ENCODE measurements around the gene SNRPA1.

SNRPA1 gene

DNA sequence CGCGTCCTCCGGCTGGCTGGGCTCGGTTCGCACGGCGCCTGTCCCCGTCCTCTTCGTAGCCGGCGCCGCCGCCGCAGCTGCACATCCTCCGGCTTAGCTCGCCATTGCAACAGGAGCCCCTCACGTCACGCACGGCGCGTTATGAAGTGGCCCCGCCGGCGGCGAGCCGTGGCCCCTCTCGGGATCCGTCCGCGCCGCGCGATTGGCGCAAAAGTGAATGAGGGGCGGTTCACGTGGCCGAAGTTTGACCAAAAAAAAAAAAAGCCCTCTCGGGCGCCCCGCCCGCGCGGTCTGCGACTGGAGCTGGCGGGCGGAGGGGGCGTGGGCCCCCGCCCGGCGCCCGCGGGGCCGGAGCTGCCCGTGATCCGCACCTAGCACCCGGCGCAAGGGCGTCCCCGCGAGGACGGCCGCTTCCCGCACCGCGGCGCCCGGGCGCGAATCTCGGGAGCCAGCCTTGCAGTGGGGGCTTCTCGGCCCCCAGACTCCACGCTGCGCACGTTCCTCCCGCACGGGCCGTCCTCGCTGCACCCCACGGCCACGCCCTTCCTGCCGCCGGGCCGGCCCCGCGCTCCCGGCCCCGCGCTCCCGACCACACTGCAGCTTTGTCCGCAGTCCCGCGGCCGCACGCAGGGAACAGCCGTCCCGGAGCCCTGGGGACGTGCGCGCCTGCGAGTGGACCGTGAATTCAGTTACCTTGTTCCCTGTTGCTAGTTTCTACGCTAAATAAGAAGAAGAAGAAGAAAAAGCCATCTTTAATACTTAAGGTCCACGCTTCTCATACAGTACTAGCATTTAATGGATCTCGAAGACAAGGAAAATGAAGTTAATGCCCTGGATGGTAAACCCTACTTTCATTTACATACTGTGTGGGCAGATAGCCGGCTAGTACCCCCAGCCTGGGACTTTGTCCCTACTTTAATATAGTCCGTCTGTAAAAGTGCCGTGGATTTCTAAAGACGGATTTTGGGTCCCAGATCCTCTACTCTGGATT lies 42.9 kb downstream of the SNRPA1 start, which contains the start of gene CHSY1:
TSS of gene CHSY1 (minus strand) at position 219 of the 991 bp plus-strand sequence. CDS start 592 bp downstream, outside the sequence.
- Histone ChIP-seq H3K27ac (ENCODE audit: low read length) (no peak within 1 kb of the TSS), H3K9ac (ENCODE audit: low read length) (peak within 1 kb of the TSS; percentile 69), H3K4me3 (ENCODE audit: low read length) (peak within 1 kb of the TSS; percentile 77), H3K9me3 (ENCODE audit: control insufficient read depth, low read depth, low read length) (no peaks in the 10 kb centered on the region), H3K36me3 (ENCODE audit: control insufficient read depth, low read depth, low read length) (no peaks in the 10 kb centered on the region), H3K4me1 (ENCODE audit: control insufficient read depth, low read depth, low read length) (peaks cover 16% of the 10 kb centered on the region), H3K27me3 (ENCODE audit: control insufficient read depth, insufficient read depth, low read length) (peaks cover 11% of the 10 kb centered on the region)

DNA sequence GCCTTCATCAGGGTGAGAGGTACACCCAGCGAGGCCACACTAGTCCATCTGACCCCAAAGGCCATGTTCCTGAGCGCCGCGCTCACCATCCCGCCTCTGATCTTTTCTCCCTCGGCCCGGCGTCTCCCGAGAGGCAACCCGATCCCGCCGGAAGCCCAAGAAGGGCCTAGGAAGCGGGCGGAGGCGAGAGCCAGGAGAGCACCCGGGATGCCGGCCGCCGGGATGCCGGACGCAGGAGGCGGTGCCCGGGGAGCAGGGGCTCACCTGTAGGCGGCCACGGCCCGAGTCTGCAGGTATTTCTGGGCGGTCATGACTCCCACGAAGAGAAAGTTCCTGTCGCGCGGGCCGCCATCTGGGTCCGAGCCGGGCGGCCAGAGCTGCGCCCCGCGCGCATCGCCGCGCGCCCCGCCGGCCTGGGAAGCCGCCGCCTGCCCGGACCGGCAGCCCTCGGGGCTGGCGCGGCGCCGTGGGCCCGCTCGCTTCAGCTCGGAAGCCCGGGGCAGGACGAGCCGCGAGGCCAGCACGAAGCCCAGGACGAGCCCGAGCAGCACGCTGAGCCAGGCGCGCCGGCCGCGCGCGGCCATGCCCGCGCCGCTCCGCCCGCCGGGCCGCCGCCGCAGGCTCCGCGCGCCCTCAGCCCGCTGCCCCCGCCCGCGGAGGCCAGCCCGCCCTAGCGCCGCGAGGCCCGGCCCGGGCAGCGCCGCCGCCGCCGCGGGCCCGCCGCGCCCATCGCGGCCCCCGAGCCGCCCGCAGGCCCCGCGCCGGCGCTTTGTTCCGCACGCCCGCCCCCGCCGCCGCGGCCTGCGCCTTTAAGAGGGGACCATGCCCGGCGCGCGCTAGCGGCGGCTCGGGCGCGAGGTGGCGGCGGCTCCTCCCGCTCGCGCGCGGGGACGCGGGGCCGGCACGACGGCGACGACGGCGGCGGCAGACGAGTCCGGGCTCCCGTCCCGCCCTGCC lies 43.9 kb downstream of the SNRPA1 start:
- H3K9me3 ChIP-seq (ENCODE audit: control insufficient read depth, low read depth, low read length) = no peaks in the 10 kb centered on the region
- H3K9ac ChIP-seq (ENCODE audit: low read length) = peak overlapping the region; percentile 69
- no peaks in the 10 kb centered on the region for H3K36me3 ChIP-seq (ENCODE audit: control insufficient read depth, low read depth, low read length)
- H3K4me1 ChIP-seq (ENCODE audit: control insufficient read depth, low read depth, low read length) = peaks cover 20% of the 10 kb centered on the region
- peak overlapping the region; percentile 77 for H3K4me3 ChIP-seq (ENCODE audit: low read length)
- H3K27me3 ChIP-seq (ENCODE audit: control insufficient read depth, insufficient read depth, low read length) = peaks cover 11% of the 10 kb centered on the region
- H3K27ac ChIP-seq (ENCODE audit: low read length) = no peak overlapping the region

DNA sequence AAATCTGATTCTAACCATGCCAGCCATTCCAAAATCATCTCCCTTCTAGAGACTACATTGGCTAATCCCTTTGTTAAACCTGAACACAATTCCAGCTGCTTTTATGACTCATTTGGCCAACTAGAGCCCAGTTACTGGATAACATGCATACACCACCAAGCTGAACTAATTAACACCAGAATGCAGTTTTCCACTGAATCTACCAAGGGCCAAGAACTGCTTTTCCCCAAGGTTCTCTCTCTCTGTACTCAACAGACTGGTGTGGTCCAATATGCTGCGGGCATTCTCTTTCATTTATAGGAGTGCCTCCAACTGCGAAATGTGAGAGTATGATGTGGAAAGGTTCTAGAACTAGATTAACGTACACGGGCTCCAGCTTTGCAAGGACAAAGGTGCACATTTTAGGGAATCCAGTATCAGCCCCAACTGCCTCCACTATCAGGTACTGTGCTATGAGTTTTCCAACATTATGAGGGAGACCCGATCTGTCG lies 44.7 kb downstream of the SNRPA1 start:
- no peaks in the 10 kb centered on the region for H3K9me3 ChIP-seq (ENCODE audit: control insufficient read depth, low read depth, low read length)
- peaks cover 11% of the 10 kb centered on the region for H3K27me3 ChIP-seq (ENCODE audit: control insufficient read depth, insufficient read depth, low read length)
- H3K4me3 ChIP-seq (ENCODE audit: low read length) = peak overlapping the region; percentile 77
- H3K4me1 ChIP-seq (ENCODE audit: control insufficient read depth, low read depth, low read length) = peaks cover 16% of the 10 kb centered on the region
- H3K27ac ChIP-seq (ENCODE audit: low read length) = no peak overlapping the region
- peak overlapping the region; percentile 69 for H3K9ac ChIP-seq (ENCODE audit: low read length)
- no peaks in the 10 kb centered on the region for H3K36me3 ChIP-seq (ENCODE audit: control insufficient read depth, low read depth, low read length)

DNA sequence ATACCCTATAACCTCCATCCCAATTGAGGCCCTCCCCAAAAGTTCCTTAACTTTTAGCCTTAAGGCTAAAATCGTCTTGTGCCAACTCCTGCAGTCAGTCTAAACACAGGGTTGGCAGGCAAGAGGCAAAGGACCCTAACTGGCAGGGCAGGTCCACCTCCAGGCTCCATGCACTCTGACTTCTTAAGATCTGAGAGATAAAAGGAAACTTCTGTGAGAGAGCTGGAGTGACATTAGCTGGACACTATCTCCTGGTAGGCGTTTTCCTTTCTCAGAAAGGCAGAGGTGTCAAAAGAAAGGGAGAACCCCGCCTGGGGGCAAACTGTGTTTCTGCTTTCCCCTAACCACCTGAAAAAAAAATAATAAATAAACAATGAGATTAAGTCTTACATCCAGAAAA lies 46.8 kb downstream of the SNRPA1 start:
- H3K36me3 ChIP-seq (ENCODE audit: control insufficient read depth, low read depth, low read length) = no peaks in the 10 kb centered on the region

DNA sequence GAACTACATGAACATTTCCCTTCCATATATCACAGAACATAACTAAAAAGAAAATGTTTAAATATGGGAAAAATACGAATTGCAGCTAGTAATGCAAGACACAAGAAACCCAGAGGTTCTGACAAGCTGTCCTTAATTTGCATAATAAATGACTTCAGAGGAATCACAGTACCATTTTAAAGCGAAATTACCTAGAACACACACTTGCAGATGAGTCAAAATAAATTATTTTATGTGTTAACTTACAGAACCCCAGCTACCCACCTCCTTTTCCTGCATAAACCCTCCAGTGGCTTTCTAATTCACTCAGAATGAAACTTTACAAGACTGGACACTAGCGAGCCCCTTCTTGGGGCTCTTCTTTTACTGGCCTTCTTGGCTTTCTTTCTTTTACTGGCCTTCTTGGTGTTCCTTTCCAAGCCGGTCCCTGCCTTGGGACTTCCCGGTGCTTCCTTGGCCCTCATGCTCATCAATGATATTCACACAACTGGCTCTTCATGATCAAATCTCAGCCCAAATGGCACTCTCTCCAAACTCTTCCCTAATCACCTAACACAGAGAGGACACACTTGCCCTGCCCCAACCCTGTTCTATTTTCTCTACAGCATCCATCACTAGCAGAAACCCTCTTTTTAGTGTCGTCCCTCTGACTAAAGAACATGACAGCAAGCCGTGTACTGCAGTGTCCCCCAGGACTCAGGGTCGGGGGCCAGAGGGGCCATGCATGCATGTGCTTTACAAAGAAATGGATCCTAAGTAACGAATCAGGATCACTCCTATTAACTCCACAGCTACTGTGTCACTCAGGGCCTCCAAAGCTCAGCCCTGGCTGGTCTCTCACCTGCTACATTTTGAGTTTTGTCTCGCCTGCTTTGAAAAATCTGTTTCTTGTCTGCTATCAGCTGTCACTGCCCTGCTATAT lies 48.0 kb downstream of the SNRPA1 start:
- H3K4me1 ChIP-seq (ENCODE audit: control insufficient read depth, low read depth, low read length) = peaks cover 32% of the 10 kb centered on the region

More for the DNA sequence above, 46.8 kb downstream of the SNRPA1 start:
- Histone ChIP-seq H3K9me3 (ENCODE audit: control insufficient read depth, low read depth, low read length) (no peaks in the 10 kb centered on the region), H3K4me1 (ENCODE audit: control insufficient read depth, low read depth, low read length) (peaks cover 24% of the 10 kb centered on the region), H3K4me3 (ENCODE audit: low read length) (no peak overlapping the region), H3K27ac (ENCODE audit: low read length) (no peak overlapping the region), H3K27me3 (ENCODE audit: control insufficient read depth, insufficient read depth, low read length) (peaks cover 11% of the 10 kb centered on the region), H3K9ac (ENCODE audit: low read length) (no peak overlapping the region)

DNA sequence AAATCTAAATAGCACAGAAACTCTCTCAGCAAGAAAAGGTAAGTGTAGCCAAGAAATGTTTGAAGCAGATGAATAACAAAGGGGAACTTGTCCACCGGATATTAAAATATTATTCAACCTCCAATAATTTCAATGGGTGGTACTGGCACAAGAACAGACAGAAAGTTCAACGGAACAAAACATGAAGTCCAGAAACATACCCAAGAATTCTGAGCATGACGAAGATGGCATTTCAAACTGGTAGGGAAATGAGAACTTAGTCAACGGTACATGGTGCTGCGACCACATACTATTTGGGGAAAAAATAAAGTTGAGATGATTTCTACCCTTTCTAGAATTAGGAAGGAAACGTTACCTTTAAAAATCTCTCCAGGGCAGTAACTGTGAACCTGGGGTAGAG lies 48.7 kb downstream of the SNRPA1 start:
- H3K4me1 ChIP-seq (ENCODE audit: control insufficient read depth, low read depth, low read length) = peaks cover 32% of the 10 kb centered on the region
- no peaks in the 10 kb centered on the region for H3K27me3 ChIP-seq (ENCODE audit: control insufficient read depth, insufficient read depth, low read length)
- H3K36me3 ChIP-seq (ENCODE audit: control insufficient read depth, low read depth, low read length) = no peaks in the 10 kb centered on the region
- no peak overlapping the region for H3K9ac ChIP-seq (ENCODE audit: low read length)
- no peak overlapping the region for H3K4me3 ChIP-seq (ENCODE audit: low read length)
- no peaks in the 10 kb centered on the region for H3K9me3 ChIP-seq (ENCODE audit: control insufficient read depth, low read depth, low read length)
- no peak overlapping the region for H3K27ac ChIP-seq (ENCODE audit: low read length)

More for the DNA sequence above, 48.0 kb downstream of the SNRPA1 start:
- Histone ChIP-seq H3K36me3 (ENCODE audit: control insufficient read depth, low read depth, low read length) (no peaks in the 10 kb centered on the region), H3K9ac (ENCODE audit: low read length) (no peak overlapping the region), H3K9me3 (ENCODE audit: control insufficient read depth, low read depth, low read length) (no peaks in the 10 kb centered on the region), H3K27ac (ENCODE audit: low read length) (no peak overlapping the region), H3K4me3 (ENCODE audit: low read length) (no peak overlapping the region), H3K27me3 (ENCODE audit: control insufficient read depth, insufficient read depth, low read length) (no peaks in the 10 kb centered on the region)

DNA sequence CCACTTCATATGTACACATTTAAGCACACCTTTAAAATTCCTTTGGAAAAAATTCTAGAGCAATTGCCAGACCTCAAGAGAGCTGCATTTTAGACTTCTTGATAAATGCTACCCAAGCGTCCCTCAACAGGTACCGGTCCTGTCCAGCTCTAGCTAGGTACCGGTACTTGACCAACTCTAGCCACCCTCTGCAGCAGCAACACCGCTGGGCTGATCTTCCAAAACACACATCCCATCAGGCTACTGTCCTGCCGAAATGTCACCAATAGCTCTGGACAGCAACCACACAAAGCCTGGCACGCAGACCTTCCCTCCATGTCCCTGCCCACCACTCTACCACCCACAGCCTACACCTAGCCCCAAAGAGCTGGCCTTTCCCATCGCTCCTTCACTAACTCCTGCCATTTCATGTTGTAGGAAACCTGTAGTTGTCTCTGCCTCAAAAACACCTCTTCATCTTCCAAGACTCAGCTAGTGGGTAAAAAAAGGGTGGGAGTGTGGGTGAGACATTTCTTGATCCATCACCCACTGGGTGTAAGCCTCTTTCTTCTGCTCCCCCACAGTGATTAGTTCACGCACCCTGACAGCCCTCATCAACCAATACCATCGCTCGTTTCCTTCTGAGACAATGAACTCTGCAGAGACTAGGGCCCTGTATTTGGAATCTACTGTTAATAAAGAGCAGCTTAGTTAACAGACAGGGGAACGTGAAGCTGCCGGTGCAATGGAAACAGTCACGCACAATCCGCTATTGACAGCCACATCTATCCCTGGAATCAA lies 50.0 kb downstream of the SNRPA1 start:
- no peak overlapping the region for H3K27ac ChIP-seq (ENCODE audit: low read length)
- peaks cover 32% of the 10 kb centered on the region for H3K4me1 ChIP-seq (ENCODE audit: control insufficient read depth, low read depth, low read length)
- no peak overlapping the region for H3K9ac ChIP-seq (ENCODE audit: low read length)

DNA sequence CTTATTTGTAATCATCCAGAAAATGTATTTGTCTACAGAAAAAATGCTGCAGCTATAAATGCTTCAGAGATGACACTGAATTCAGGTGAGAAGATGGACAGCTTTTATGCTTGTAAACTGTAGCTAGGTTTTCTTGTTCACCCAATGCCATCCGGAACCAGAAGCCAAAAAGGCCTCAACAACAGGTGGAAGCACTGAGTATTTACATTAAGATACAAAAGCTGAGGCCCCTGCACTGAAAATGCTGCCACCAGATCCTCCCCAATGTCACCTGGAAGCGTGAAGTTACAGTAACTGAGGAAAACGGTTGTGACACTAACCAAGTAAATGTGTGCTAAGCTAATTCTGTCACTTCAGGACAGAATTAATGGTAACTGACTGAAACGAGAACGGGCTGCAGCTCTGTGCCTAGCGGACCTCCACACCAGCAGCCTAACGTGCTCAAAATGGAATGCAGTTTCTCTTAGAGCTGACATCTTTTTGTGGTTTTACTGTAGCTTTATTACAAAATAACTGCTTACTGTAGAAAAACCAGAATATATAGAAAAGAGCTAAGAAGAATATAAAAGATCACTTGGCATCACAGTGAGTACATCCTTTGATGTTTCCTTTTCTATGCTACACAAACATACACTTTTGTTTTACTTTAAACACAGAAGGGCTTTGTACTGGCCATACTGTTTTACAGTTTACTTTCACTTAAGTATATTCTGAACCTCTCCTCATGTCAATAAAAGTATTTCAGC lies 50.8 kb downstream of the SNRPA1 start:
- Histone ChIP-seq H3K9ac (ENCODE audit: low read length) (no peak overlapping the region), H3K4me1 (ENCODE audit: control insufficient read depth, low read depth, low read length) (peaks cover 32% of the 10 kb centered on the region), H3K36me3 (ENCODE audit: control insufficient read depth, low read depth, low read length) (no peaks in the 10 kb centered on the region), H3K27me3 (ENCODE audit: control insufficient read depth, insufficient read depth, low read length) (no peaks in the 10 kb centered on the region), H3K27ac (ENCODE audit: low read length) (no peak overlapping the region), H3K4me3 (ENCODE audit: low read length) (no peak overlapping the region), H3K9me3 (ENCODE audit: control insufficient read depth, low read depth, low read length) (no peaks in the 10 kb centered on the region)

More for the DNA sequence above, 50.0 kb downstream of the SNRPA1 start:
- Histone ChIP-seq H3K27me3 (ENCODE audit: control insufficient read depth, insufficient read depth, low read length) (no peaks in the 10 kb centered on the region), H3K9me3 (ENCODE audit: control insufficient read depth, low read depth, low read length) (no peaks in the 10 kb centered on the region), H3K36me3 (ENCODE audit: control insufficient read depth, low read depth, low read length) (no peaks in the 10 kb centered on the region), H3K4me3 (ENCODE audit: low read length) (no peak overlapping the region)

DNA sequence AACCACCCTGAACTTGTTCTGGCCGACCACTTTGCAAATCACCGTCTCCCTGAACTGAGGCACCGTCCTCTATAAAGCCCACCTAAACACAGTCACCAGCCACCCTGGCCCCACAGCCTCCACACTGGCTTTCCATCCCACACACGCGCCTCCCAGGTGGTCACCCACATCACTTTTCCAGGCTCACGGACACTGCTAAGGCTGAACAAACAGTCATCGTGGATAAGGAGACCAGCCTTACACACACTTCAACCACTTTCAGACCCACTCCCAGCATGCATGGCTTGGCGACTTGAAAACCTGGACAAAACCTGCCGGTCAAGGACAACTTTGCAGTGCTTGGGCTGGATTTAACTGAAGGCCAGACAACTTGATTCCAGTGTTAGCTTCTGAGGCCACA lies 51.6 kb downstream of the SNRPA1 start:
- no peak overlapping the region for H3K4me3 ChIP-seq (ENCODE audit: low read length)
- H3K4me1 ChIP-seq (ENCODE audit: control insufficient read depth, low read depth, low read length) = peaks cover 32% of the 10 kb centered on the region
- no peak overlapping the region for H3K27ac ChIP-seq (ENCODE audit: low read length)
- H3K9me3 ChIP-seq (ENCODE audit: control insufficient read depth, low read depth, low read length) = no peaks in the 10 kb centered on the region
- H3K36me3 ChIP-seq (ENCODE audit: control insufficient read depth, low read depth, low read length) = no peaks in the 10 kb centered on the region
- no peak overlapping the region for H3K9ac ChIP-seq (ENCODE audit: low read length)
- H3K27me3 ChIP-seq (ENCODE audit: control insufficient read depth, insufficient read depth, low read length) = no peaks in the 10 kb centered on the region
